ENCODE results near the gene ZFYVE26.

The ZFYVE26 gene

GRCh38 chr14:67816326-67817002 lies at the start of gene ZFYVE26:
Gene ZFYVE26 (minus strand): TSS chr14:67816590. CDS start chr14:67815963, 627 bp downstream.
- Histone ChIP-seq H3K9me3 (ENCODE audit: control insufficient read depth, low read length) (no peaks in the 10 kb centered on the region), H3K9ac (ENCODE audit: low read length) (peak within 1 kb of the TSS; percentile 81), H3K4me1 (ENCODE audit: control insufficient read depth, insufficient read depth, low read length) (peaks cover 28% of the 10 kb centered on the region), H3K4me3 (ENCODE audit: low read length) (peak within 1 kb of the TSS; percentile 87), H3K36me3 (ENCODE audit: control insufficient read depth, insufficient read depth, low read length, severe bottlenecking) (peaks cover 18% of the 10 kb centered on the region), H3K27me3 (replicated peaks; ENCODE audit: control insufficient read depth, insufficient read depth, low read length) (no peaks in the 10 kb centered on the region)
- peak; percentile 98 for DNase-seq (ENCODE audit: low read depth)

GRCh38 chr14:67863223-67863622 lies 46.8 kb upstream of the ZFYVE26 start:
- no peak for DNase-seq (ENCODE audit: low read depth)

GRCh38 chr14:67859169-67859749 lies 42.9 kb upstream of the ZFYVE26 start:
- H3K9me3 ChIP-seq (ENCODE audit: control insufficient read depth, low read length) = no peaks in the 10 kb centered on the region
- DNase-seq (ENCODE audit: low read depth) = no peak
- H3K36me3 ChIP-seq (ENCODE audit: control insufficient read depth, insufficient read depth, low read length, severe bottlenecking) = no peaks in the 10 kb centered on the region
- H3K4me1 ChIP-seq (ENCODE audit: control insufficient read depth, insufficient read depth, low read length) = no peaks in the 10 kb centered on the region
- no peaks in the 10 kb centered on the region for H3K27me3 ChIP-seq (replicated peaks; ENCODE audit: control insufficient read depth, insufficient read depth, low read length)
- no peak overlapping the region for H3K4me3 ChIP-seq (ENCODE audit: low read length)
- H3K9ac ChIP-seq (ENCODE audit: low read length) = no peak overlapping the region

More at GRCh38 chr14:67863223-67863622, 46.8 kb upstream of the ZFYVE26 start:
- Histone ChIP-seq H3K9ac (ENCODE audit: low read length) (no peak overlapping the region), H3K4me1 (ENCODE audit: control insufficient read depth, insufficient read depth, low read length) (no peaks in the 10 kb centered on the region), H3K4me3 (ENCODE audit: low read length) (no peak overlapping the region), H3K9me3 (ENCODE audit: control insufficient read depth, low read length) (no peaks in the 10 kb centered on the region), H3K27me3 (replicated peaks; ENCODE audit: control insufficient read depth, insufficient read depth, low read length) (no peaks in the 10 kb centered on the region), H3K36me3 (ENCODE audit: control insufficient read depth, insufficient read depth, low read length, severe bottlenecking) (no peaks in the 10 kb centered on the region)

- no peak for DNase-seq (ENCODE audit: low read depth)
These were observed 41.5 kb upstream of the ZFYVE26 start for GRCh38 chr14:67857778-67858350.

GRCh38 chr14:67856827-67857226 lies 40.4 kb upstream of the ZFYVE26 start:
- Histone ChIP-seq H3K9me3 (ENCODE audit: control insufficient read depth, low read length) (no peaks in the 10 kb centered on the region), H3K9ac (ENCODE audit: low read length) (no peak overlapping the region), H3K36me3 (ENCODE audit: control insufficient read depth, insufficient read depth, low read length, severe bottlenecking) (no peaks in the 10 kb centered on the region), H3K4me3 (ENCODE audit: low read length) (no peak overlapping the region), H3K4me1 (ENCODE audit: control insufficient read depth, insufficient read depth, low read length) (no peaks in the 10 kb centered on the region), H3K27me3 (replicated peaks; ENCODE audit: control insufficient read depth, insufficient read depth, low read length) (no peaks in the 10 kb centered on the region)
- DNase-seq (ENCODE audit: low read depth) = peak; percentile 19

More at GRCh38 chr14:67857778-67858350, 41.5 kb upstream of the ZFYVE26 start:
- Histone ChIP-seq H3K9me3 (ENCODE audit: control insufficient read depth, low read length) (no peaks in the 10 kb centered on the region), H3K36me3 (ENCODE audit: control insufficient read depth, insufficient read depth, low read length, severe bottlenecking) (no peaks in the 10 kb centered on the region), H3K4me1 (ENCODE audit: control insufficient read depth, insufficient read depth, low read length) (no peaks in the 10 kb centered on the region), H3K27me3 (replicated peaks; ENCODE audit: control insufficient read depth, insufficient read depth, low read length) (no peaks in the 10 kb centered on the region), H3K9ac (ENCODE audit: low read length) (no peak overlapping the region), H3K4me3 (ENCODE audit: low read length) (no peak overlapping the region)

- Histone ChIP-seq H3K9ac (ENCODE audit: low read length) (no peak overlapping the region), H3K4me3 (ENCODE audit: low read length) (no peak overlapping the region)
- DNase-seq (ENCODE audit: low read depth) = no peak
These were observed 37.3 kb upstream of the ZFYVE26 start for GRCh38 chr14:67853715-67854114.

GRCh38 chr14:67852926-67853604 lies 36.7 kb upstream of the ZFYVE26 start:
- DNase-seq (ENCODE audit: low read depth) = no peak
- no peaks in the 10 kb centered on the region for H3K9me3 ChIP-seq (ENCODE audit: control insufficient read depth, low read length)
- H3K27me3 ChIP-seq (replicated peaks; ENCODE audit: control insufficient read depth, insufficient read depth, low read length) = no peaks in the 10 kb centered on the region
- H3K4me1 ChIP-seq (ENCODE audit: control insufficient read depth, insufficient read depth, low read length) = no peaks in the 10 kb centered on the region
- H3K36me3 ChIP-seq (ENCODE audit: control insufficient read depth, insufficient read depth, low read length, severe bottlenecking) = no peaks in the 10 kb centered on the region
- H3K9ac ChIP-seq (ENCODE audit: low read length) = no peak overlapping the region
- no peak overlapping the region for H3K4me3 ChIP-seq (ENCODE audit: low read length)

More at GRCh38 chr14:67853715-67854114, 37.3 kb upstream of the ZFYVE26 start:
- Histone ChIP-seq H3K4me1 (ENCODE audit: control insufficient read depth, insufficient read depth, low read length) (no peaks in the 10 kb centered on the region), H3K36me3 (ENCODE audit: control insufficient read depth, insufficient read depth, low read length, severe bottlenecking) (no peaks in the 10 kb centered on the region), H3K9me3 (ENCODE audit: control insufficient read depth, low read length) (no peaks in the 10 kb centered on the region), H3K27me3 (replicated peaks; ENCODE audit: control insufficient read depth, insufficient read depth, low read length) (no peaks in the 10 kb centered on the region)

GRCh38 chr14:67851785-67852410 lies 35.5 kb upstream of the ZFYVE26 start:
- Histone ChIP-seq H3K9ac (ENCODE audit: low read length) (no peak overlapping the region), H3K27me3 (replicated peaks; ENCODE audit: control insufficient read depth, insufficient read depth, low read length) (no peaks in the 10 kb centered on the region), H3K36me3 (ENCODE audit: control insufficient read depth, insufficient read depth, low read length, severe bottlenecking) (no peaks in the 10 kb centered on the region), H3K9me3 (ENCODE audit: control insufficient read depth, low read length) (no peaks in the 10 kb centered on the region), H3K4me3 (ENCODE audit: low read length) (no peak overlapping the region), H3K4me1 (ENCODE audit: control insufficient read depth, insufficient read depth, low read length) (no peaks in the 10 kb centered on the region)
- no peak for DNase-seq (ENCODE audit: low read depth)

- Histone ChIP-seq H3K9ac (ENCODE audit: low read length) (no peak overlapping the region), H3K36me3 (ENCODE audit: control insufficient read depth, insufficient read depth, low read length, severe bottlenecking) (no peaks in the 10 kb centered on the region), H3K4me3 (ENCODE audit: low read length) (no peak overlapping the region), H3K4me1 (ENCODE audit: control insufficient read depth, insufficient read depth, low read length) (no peaks in the 10 kb centered on the region), H3K27me3 (replicated peaks; ENCODE audit: control insufficient read depth, insufficient read depth, low read length) (no peaks in the 10 kb centered on the region), H3K9me3 (ENCODE audit: control insufficient read depth, low read length) (no peaks in the 10 kb centered on the region)
- DNase-seq (ENCODE audit: low read depth) = no peak
These were observed 33.9 kb upstream of the ZFYVE26 start for GRCh38 chr14:67850066-67850830.

- Histone ChIP-seq H3K4me3 (ENCODE audit: low read length) (no peak overlapping the region), H3K4me1 (ENCODE audit: control insufficient read depth, insufficient read depth, low read length) (no peaks in the 10 kb centered on the region), H3K9ac (ENCODE audit: low read length) (no peak overlapping the region), H3K36me3 (ENCODE audit: control insufficient read depth, insufficient read depth, low read length, severe bottlenecking) (no peaks in the 10 kb centered on the region), H3K9me3 (ENCODE audit: control insufficient read depth, low read length) (no peaks in the 10 kb centered on the region), H3K27me3 (replicated peaks; ENCODE audit: control insufficient read depth, insufficient read depth, low read length) (no peaks in the 10 kb centered on the region)
- DNase-seq (ENCODE audit: low read depth) = no peak
These were observed 29.7 kb upstream of the ZFYVE26 start for GRCh38 chr14:67846029-67846610.

Data from adipocyte (in vitro differentiated cells).